ENCODE measurements around the gene ABCA3.

ABCA3 gene

GRCh38 chr16:2277466-2278271 is 62.9 kb downstream of the ABCA3 start:
- H3K27me3 ChIP-seq (ENCODE audit: insufficient read depth, low read length): peaks cover 11% of the 10 kb centered on the region
- TF ChIP-seq EZH2 (IDR thresholded peaks at IDR 0.05; ENCODE audit: borderline replicate concordance, low read length) (no peak), CTCF (IDR thresholded peaks at IDR 0.05; ENCODE audit: low read length) (no peak)
- H3K36me3 ChIP-seq (ENCODE audit: insufficient read depth, low read length): no peaks in the 10 kb centered on the region; the same call in 1 of the 2 replicates
- no peaks in the 10 kb centered on the region for H3K9me2 ChIP-seq (ENCODE audit: low read depth, low read length)
- H4K20me1 ChIP-seq (ENCODE audit: insufficient read depth, low read length): no peaks in the 10 kb centered on the region
- H3K4me3 ChIP-seq (ENCODE audit: low read depth, low read length, poor library complexity, severe bottlenecking): no peak overlapping the region
- no peak overlapping the region for H3K9ac ChIP-seq (ENCODE audit: low read length)
- no peaks in the 10 kb centered on the region for H3K4me1 ChIP-seq (ENCODE audit: insufficient read depth, low read length, severe bottlenecking)
- H3K27ac ChIP-seq (ENCODE audit: low read depth, low read length, poor library complexity, severe bottlenecking): no peak overlapping the region
- no peaks in the 10 kb centered on the region for H3F3A ChIP-seq (ENCODE audit: insufficient read depth, low read length)
- no peaks in the 10 kb centered on the region for H3K79me2 ChIP-seq (ENCODE audit: insufficient read depth, low read length)
- no peaks in the 10 kb centered on the region for H3K9me3 ChIP-seq (ENCODE audit: low read length)
- H2AFZ ChIP-seq (ENCODE audit: low read length): no peak overlapping the region
- no peak overlapping the region for H3K4me2 ChIP-seq (ENCODE audit: low read length)

- Histone ChIP-seq H3F3A (ENCODE audit: insufficient read depth, low read length) (no peaks in the 10 kb centered on the region), H3K9me2 (ENCODE audit: low read depth, low read length) (no peaks in the 10 kb centered on the region), H3K9ac (ENCODE audit: low read length) (no peak overlapping the region), H3K4me3 (ENCODE audit: low read depth, low read length, poor library complexity, severe bottlenecking) (no peak overlapping the region), H3K36me3 (ENCODE audit: insufficient read depth, low read length) (no peaks in the 10 kb centered on the region; the same call in 1 of the 2 replicates), H3K79me2 (ENCODE audit: insufficient read depth, low read length) (no peaks in the 10 kb centered on the region), H2AFZ (ENCODE audit: low read length) (no peak overlapping the region), H3K9me3 (ENCODE audit: low read length) (no peaks in the 10 kb centered on the region), H3K4me2 (ENCODE audit: low read length) (no peak overlapping the region), H4K20me1 (ENCODE audit: insufficient read depth, low read length) (no peaks in the 10 kb centered on the region), H3K27me3 (ENCODE audit: insufficient read depth, low read length) (peaks cover 11% of the 10 kb centered on the region), H3K27ac (ENCODE audit: low read depth, low read length, poor library complexity, severe bottlenecking) (no peak overlapping the region), H3K4me1 (ENCODE audit: insufficient read depth, low read length, severe bottlenecking) (no peaks in the 10 kb centered on the region)
- TF ChIP-seq CTCF (IDR thresholded peaks at IDR 0.05; ENCODE audit: low read length): no peak
- TF ChIP-seq EZH2 (IDR thresholded peaks at IDR 0.05; ENCODE audit: borderline replicate concordance, low read length): no peak
These were observed 63.9 kb downstream of the ABCA3 start for GRCh38 chr16:2276368-2277195.

- H2AFZ ChIP-seq (ENCODE audit: low read length): no peak overlapping the region
- H3K9me2 ChIP-seq (ENCODE audit: low read depth, low read length): no peaks in the 10 kb centered on the region
- no peak overlapping the region for H3K9ac ChIP-seq (ENCODE audit: low read length)
- no peaks in the 10 kb centered on the region for H3F3A ChIP-seq (ENCODE audit: insufficient read depth, low read length)
- TF ChIP-seq CTCF (IDR thresholded peaks at IDR 0.05; ENCODE audit: low read length): no peak
- no peak for TF ChIP-seq EZH2 (IDR thresholded peaks at IDR 0.05; ENCODE audit: borderline replicate concordance, low read length)
- H3K79me2 ChIP-seq (ENCODE audit: insufficient read depth, low read length): no peaks in the 10 kb centered on the region
- H3K4me3 ChIP-seq (ENCODE audit: low read depth, low read length, poor library complexity, severe bottlenecking): no peak overlapping the region
- no peak overlapping the region for H3K4me2 ChIP-seq (ENCODE audit: low read length)
- H3K36me3 ChIP-seq (ENCODE audit: insufficient read depth, low read length): no peaks in the 10 kb centered on the region; the same call in 1 of the 2 replicates
- no peaks in the 10 kb centered on the region for H3K9me3 ChIP-seq (ENCODE audit: low read length)
- H3K27me3 ChIP-seq (ENCODE audit: insufficient read depth, low read length): peaks cover 11% of the 10 kb centered on the region
- H4K20me1 ChIP-seq (ENCODE audit: insufficient read depth, low read length): no peaks in the 10 kb centered on the region
- no peaks in the 10 kb centered on the region for H3K4me1 ChIP-seq (ENCODE audit: insufficient read depth, low read length, severe bottlenecking)
- H3K27ac ChIP-seq (ENCODE audit: low read depth, low read length, poor library complexity, severe bottlenecking): no peak overlapping the region
These were observed 64.8 kb downstream of the ABCA3 start for GRCh38 chr16:2275476-2276367.

Measured in OCI-LY1 (cell line).